ENCODE results near the gene MIA2. TPM values are rescaled to one million over a fixed set of nuclear protein-coding genes. Genes with fewer than 3 reads are reported as not detected.
"Not testable (repeated sequence)": the region's sequence is repeated elsewhere in the genome, so short reads cannot be mapped to it uniquely, and the experiment has no call there.

The MIA2 gene
- total RNA-seq, 1 donor from 2014 or later: 26.5 TPM

DNA sequence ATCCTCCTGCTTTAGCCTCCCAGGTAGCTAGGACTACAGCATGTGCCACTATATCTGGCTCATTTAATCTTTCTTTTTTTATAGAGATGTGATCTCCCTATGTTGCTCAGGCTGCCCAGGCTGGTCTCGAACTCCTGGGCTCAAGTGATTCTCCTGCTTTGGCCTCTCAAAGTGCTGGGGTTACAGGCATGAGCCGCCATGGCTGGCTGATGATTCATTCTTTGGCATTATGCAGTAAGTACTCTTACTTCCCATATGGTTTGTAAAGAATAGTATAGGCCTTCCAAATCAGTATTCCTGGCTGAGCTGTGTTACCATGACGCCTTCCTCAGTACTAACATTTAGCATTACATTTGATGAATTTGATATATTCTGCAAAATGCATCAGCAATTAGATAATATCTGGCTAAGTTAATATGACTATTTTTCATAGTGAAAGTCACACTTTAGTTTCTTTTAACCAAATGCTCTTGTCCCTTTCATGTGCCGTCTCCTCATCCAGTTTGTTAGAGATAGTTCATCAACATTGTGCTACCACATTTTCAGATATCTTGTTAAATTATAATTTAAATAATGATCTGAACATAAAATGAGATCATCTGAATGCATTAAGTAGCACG, 3.2 kb upstream of the MIA2 start:
- no peak for DNase-seq
- intact Hi-C loops (cut with micrococcal nuclease): no loop called here
- no peak for ATAC-seq

- intact Hi-C loops (cut with micrococcal nuclease); DNase-seq; ATAC-seq: not testable (repeated sequence)
Measured at GRCh38 chr14:39231751-39232553, 1.8 kb upstream of the MIA2 start.

GRCh38 chr14:39232554-39233415, 930 bp upstream of the MIA2 start:
- ATAC-seq (no peak), DNase-seq (no peak)
- intact Hi-C loops (cut with micrococcal nuclease): no loop called here

DNA sequence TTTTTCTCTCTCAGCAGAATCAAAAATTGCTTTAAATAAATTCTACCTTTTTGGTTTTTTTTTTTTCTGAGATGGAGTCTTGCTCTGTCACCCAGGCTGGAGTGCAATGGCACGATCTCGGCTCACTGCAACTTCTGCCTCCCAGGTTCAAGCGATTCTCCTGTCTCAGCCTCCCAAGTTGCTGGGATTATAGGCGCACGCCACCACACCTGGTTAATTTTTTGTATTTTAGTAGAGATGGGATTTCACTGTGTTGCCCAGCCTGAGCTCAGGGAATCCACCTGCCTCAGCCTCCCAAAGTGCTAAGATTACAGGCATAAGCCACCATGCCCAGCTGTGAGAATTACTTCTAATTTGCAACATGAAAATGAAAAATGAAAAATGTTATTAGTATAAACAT, 1.3 kb downstream of the MIA2 start:
- intact Hi-C loops (cut with micrococcal nuclease); DNase-seq; ATAC-seq: not testable (repeated sequence)

- DNase-seq; ATAC-seq; intact Hi-C loops (cut with micrococcal nuclease): not testable (repeated sequence)
Measured at GRCh38 chr14:39235466-39235865, 1.8 kb downstream of the MIA2 start.

GRCh38 chr14:39240769-39241168, 7.1 kb downstream of the MIA2 start:
- DNase-seq (no peak), ATAC-seq (no peak)
- intact Hi-C loops (cut with micrococcal nuclease): no loop called here

DNA sequence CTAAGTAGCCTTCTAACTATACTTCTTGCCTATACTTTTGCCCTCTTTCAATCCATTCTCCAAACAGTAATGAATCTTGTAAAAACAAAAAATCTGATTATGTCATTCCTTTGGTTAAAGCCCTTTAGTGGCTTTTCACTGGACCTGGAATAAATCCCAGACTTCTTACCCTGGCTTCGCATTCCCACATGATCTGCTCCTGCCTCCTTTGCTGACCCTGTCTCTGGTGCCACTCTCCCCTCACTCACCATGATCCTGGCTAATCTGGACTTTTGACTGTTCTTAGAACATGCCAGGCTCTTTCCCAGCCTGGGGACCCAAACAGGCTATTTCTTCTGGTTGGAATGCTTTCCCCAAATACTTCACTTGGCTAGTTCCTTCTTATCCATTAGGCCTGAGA, 7.9 kb downstream of the MIA2 start:
- ATAC-seq: no peak
- intact Hi-C loops (cut with micrococcal nuclease): no loop called here
- no peak for DNase-seq

GRCh38 chr14:39243831-39244230, 10.1 kb downstream of the MIA2 start:
- no peak for DNase-seq
- ATAC-seq: no peak
- intact Hi-C loops (cut with micrococcal nuclease): no loop called here

DNA sequence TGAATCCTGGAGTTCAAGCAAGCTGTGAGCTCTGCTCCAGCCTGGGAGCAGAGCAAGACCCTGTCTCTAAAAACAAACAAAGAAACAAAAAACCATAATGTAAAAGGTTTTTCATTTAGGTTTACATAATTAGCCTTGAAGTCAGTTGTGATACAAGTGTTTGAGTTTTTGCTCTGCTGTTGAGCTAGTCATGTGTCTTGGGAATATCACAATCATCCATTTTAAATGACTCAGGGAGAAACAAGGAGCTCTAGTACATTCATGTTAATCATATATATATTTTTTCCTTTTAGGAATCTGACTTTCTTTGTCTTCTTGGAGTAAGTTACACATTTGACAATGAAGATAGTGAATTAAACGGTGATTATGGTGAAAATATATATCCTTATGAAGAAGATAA, 12.9 kb downstream of the MIA2 start:
- ATAC-seq (no peak), DNase-seq (no peak)
- intact Hi-C loops (cut with micrococcal nuclease): no loop called here

DNA sequence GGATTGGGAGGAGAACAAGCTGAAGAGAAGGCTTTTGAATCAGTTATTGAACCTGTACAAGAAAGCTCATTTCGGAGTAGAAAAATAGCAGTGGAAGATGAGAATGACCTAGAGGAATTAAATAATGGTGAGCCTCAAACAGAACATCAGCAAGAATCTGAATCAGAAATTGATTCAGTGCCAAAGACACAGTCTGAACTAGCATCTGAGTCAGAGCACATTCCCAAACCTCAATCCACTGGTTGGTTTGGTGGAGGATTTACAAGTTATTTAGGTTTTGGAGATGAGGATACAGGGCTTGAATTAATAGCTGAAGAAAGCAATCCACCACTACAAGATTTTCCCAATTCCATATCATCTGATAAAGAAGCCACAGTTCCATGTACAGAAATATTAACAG, 13.5 kb downstream of the MIA2 start:
- no peak for ATAC-seq
- intact Hi-C loops (cut with micrococcal nuclease): no loop called here
- no peak for DNase-seq

DNA sequence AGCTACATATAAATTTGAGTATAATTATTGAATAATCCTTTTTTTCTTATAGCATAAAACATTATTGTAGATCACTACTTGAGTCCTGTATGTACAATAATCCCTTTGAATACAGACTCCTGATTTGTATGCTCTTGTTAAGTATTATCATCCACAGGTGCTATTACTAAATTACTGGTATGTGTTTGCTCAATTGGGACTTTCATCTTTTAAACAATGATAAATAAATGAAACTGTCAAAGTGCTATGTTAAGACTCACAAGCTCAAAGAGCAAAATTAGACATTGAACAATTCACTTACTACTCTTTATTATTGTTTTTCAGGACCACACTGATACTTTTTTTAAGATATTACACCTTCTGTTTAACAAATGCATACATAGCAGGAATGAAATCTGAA, 17.8 kb downstream of the MIA2 start:
- ATAC-seq (no peak), DNase-seq (no peak)
- intact Hi-C loops (cut with micrococcal nuclease): no loop called here

DNA sequence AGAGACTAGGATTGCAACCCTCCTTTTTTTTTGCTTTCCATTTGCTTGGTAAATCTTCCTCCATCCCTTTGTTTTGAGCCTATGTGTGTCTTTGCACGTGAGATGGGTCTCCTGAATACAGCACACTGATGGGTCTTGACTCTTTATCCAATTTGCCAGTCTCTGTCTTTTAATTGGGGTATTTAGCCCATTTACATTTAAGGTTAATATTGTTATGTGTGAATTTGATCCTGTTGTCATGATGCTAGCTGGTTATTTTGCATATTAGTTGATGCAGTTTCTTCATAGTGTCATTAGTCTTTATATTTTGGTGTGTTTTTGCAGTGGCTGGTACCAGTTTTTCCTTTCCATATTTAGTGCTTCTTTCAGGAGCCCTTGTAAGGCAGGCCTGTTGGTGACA, 23.7 kb downstream of the MIA2 start:
- ATAC-seq; DNase-seq; intact Hi-C loops (cut with micrococcal nuclease): not testable (repeated sequence)

DNA sequence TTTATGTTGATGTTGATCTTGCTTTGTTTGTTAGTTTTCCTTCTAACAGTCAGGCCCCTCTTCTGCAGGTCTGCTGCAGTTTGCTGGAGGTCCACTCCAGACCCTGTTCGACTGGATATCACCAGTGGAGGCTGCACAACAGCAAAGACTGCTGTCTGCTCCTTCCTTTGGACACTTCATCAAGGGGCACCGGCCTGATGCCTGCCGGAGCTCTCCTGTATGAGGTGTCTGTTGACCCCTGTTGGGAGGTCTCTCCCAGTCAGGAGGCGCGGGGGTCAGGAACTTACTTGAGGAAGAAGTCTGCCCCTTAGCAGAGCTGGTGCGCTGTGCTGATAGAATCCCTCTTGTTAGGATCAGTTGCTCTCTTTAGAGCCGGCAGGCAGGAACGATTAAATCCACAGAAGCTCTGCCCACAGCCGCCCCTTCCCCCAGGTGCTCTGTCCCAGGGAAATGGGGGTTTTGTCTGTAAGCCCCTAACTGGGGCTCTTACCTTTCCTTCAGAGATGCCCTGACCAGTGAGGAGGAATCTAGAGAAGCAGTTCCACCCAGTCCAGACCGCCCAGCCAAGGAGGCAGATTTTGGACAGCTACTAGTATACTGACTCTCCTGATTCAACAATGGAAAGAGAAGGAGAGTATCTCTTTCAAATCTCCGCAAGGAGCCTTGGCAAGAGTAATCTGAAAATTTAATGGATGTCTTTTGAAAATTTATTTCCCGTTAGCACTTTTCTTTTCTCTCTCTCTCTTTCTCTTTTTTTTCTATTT, 25.2 kb downstream of the MIA2 start:
- ATAC-seq (no peak), DNase-seq (no peak)
- intact Hi-C loops (cut with micrococcal nuclease): no loop called here

- intact Hi-C loops (cut with micrococcal nuclease); ATAC-seq; DNase-seq: not testable (repeated sequence)
Measured at GRCh38 chr14:39260161-39260560, 26.4 kb downstream of the MIA2 start.

GRCh38 chr14:39262214-39262613, 28.5 kb downstream of the MIA2 start:
- DNase-seq; intact Hi-C loops (cut with micrococcal nuclease); ATAC-seq: not testable (repeated sequence)

GRCh38 chr14:39264057-39264456, 30.3 kb downstream of the MIA2 start:
- intact Hi-C loops (cut with micrococcal nuclease): no loop called here
- ATAC-seq (no peak), DNase-seq (no peak)

DNA sequence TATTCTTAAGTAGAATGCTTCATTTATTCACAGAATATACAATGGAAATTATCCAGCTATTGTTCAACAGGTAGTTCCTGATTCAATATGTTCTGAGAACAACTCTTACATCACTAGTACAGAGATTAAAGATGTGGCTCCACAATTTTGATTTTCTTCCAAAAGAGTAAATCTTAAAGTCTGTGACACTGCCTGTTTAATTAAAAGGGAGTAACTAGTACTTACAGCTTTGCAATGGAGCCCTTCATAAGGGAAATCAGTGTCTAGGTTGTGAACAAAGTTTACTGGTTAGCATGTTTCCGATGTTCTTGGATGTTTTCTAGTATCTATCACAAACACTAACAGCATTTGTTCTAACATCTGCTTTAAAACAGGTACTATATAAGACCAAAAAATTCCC, 30.8 kb downstream of the MIA2 start:
- ATAC-seq (no peak), DNase-seq (no peak)
- intact Hi-C loops (cut with micrococcal nuclease): no loop called here

- intact Hi-C loops (cut with micrococcal nuclease): no loop called here
- ATAC-seq (no peak), DNase-seq (no peak)
Measured at GRCh38 chr14:39265033-39265432, 31.3 kb downstream of the MIA2 start.

GRCh38 chr14:39265806-39266524, 32.2 kb downstream of the MIA2 start:
- no peak for DNase-seq
- peak; percentile 63 for ATAC-seq
- intact Hi-C loops (cut with micrococcal nuclease): no loop called here
